Panc1 (cell line): Measurements from ENCODE around the gene LUZP2.

Experiments used
- POLR2AphosphoS5 ChIP-seq: IDR thresholded peaks from 2 replicates; pipeline ENCODE4 v1.6.1; 2012; ENCODE audit warnings: mild to moderate bottlenecking, low read depth, low read length, moderate library complexity
- SIN3A ChIP-seq: IDR thresholded peaks from 2 replicates; pipeline ENCODE4 v1.6.1; 2012; ENCODE audit warnings: low read depth, mild to moderate bottlenecking, low read length, moderate library complexity, borderline replicate concordance; ENCODE audit not compliant: insufficient read depth
- TCF7L2 ChIP-seq: IDR thresholded peaks from 2 replicates; pipeline ENCODE4 v1.6.1; 2011; ENCODE audit warnings: mild to moderate bottlenecking, low read depth, low read length, inconsistent platforms
- TF ChIP-seq, protein P1 (sequence below): fragments of 450-650 bp; IDR thresholded peaks from 2 replicates; pipeline ENCODE4 v1.5.1; 2017; ENCODE audit warnings: mild to moderate bottlenecking
- TF ChIP-seq, protein P2 (sequence below), 2 experiments: IDR thresholded peaks; 2 replicates each; pipeline ENCODE4 v1.6.1; 2011 to 2012; ENCODE audit warnings: low read depth in 2 of 2, control low read depth in 1 of 2, low read length in 1 of 2, mild to moderate bottlenecking in 1 of 2, moderate library complexity in 1 of 2; ENCODE audit not compliant: insufficient read depth in 1 of 2

DNA sequence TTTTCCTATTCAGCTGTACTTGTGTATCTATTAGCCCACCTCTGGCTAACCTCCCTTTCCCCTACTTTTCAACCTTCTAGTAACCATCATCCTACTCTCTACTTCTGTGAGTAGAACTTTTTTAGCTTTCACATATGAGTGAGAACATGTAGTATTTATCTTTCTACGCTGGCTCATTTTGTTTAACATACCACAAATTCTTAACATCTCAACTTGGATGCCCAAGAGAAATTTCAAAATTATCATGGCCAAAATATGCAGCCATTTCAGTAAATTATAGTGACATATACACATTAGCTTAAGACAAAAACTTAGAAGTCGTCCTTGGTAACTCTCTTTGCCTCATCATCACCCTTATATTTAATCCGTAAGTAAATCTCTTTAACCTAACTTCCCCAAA lies 34.7 kb downstream of the LUZP2 start:
- TF ChIP-seq, protein P1, sequence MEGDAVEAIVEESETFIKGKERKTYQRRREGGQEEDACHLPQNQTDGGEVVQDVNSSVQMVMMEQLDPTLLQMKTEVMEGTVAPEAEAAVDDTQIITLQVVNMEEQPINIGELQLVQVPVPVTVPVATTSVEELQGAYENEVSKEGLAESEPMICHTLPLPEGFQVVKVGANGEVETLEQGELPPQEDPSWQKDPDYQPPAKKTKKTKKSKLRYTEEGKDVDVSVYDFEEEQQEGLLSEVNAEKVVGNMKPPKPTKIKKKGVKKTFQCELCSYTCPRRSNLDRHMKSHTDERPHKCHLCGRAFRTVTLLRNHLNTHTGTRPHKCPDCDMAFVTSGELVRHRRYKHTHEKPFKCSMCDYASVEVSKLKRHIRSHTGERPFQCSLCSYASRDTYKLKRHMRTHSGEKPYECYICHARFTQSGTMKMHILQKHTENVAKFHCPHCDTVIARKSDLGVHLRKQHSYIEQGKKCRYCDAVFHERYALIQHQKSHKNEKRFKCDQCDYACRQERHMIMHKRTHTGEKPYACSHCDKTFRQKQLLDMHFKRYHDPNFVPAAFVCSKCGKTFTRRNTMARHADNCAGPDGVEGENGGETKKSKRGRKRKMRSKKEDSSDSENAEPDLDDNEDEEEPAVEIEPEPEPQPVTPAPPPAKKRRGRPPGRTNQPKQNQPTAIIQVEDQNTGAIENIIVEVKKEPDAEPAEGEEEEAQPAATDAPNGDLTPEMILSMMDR, result no peak
- TF ChIP-seq SIN3A, result no peak
- no peak for TF ChIP-seq POLR2AphosphoS5
- TF ChIP-seq, protein P2, sequence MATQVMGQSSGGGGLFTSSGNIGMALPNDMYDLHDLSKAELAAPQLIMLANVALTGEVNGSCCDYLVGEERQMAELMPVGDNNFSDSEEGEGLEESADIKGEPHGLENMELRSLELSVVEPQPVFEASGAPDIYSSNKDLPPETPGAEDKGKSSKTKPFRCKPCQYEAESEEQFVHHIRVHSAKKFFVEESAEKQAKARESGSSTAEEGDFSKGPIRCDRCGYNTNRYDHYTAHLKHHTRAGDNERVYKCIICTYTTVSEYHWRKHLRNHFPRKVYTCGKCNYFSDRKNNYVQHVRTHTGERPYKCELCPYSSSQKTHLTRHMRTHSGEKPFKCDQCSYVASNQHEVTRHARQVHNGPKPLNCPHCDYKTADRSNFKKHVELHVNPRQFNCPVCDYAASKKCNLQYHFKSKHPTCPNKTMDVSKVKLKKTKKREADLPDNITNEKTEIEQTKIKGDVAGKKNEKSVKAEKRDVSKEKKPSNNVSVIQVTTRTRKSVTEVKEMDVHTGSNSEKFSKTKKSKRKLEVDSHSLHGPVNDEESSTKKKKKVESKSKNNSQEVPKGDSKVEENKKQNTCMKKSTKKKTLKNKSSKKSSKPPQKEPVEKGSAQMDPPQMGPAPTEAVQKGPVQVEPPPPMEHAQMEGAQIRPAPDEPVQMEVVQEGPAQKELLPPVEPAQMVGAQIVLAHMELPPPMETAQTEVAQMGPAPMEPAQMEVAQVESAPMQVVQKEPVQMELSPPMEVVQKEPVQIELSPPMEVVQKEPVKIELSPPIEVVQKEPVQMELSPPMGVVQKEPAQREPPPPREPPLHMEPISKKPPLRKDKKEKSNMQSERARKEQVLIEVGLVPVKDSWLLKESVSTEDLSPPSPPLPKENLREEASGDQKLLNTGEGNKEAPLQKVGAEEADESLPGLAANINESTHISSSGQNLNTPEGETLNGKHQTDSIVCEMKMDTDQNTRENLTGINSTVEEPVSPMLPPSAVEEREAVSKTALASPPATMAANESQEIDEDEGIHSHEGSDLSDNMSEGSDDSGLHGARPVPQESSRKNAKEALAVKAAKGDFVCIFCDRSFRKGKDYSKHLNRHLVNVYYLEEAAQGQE (IDR thresholded peaks at IDR 0.05; ENCODE audit: insufficient read depth in 1 of 2, low read depth in 2 of 2, low read length in 1 of 2), result no peak
- TF ChIP-seq TCF7L2, result no peak
